Measurements from ENCODE around the gene STOML1. TPM values are rescaled to one million over a fixed set of nuclear protein-coding genes. Genes with fewer than 3 reads are reported as not detected.

STOML1 gene
- total RNA-seq, 1 donor from 2014 or later, result 10.6 TPM

GRCh38 chr15:73955326-73955725 lies 36.8 kb downstream of the STOML1 start:
- intact Hi-C loops (cut with micrococcal nuclease), result no loop called here
- ChIA-PET POLR2A (no interaction called here), CTCF (no interaction called here)
- ATAC-seq (ENCODE audit: low read depth) (no peak), DNase-seq (no peak)
- Mint-ChIP-seq H3K4me1 (peaks cover 20% of the 10 kb centered on the region), H3K9me3 (no peaks in the 10 kb centered on the region), H3K36me3 (ENCODE audit: low read depth) (no peaks in the 10 kb centered on the region), H3K4me3 (no peak overlapping the region), H3K27ac (no peak overlapping the region), H3K27me3 (peaks cover 2% of the 10 kb centered on the region)
- TF ChIP-seq, protein P1, sequence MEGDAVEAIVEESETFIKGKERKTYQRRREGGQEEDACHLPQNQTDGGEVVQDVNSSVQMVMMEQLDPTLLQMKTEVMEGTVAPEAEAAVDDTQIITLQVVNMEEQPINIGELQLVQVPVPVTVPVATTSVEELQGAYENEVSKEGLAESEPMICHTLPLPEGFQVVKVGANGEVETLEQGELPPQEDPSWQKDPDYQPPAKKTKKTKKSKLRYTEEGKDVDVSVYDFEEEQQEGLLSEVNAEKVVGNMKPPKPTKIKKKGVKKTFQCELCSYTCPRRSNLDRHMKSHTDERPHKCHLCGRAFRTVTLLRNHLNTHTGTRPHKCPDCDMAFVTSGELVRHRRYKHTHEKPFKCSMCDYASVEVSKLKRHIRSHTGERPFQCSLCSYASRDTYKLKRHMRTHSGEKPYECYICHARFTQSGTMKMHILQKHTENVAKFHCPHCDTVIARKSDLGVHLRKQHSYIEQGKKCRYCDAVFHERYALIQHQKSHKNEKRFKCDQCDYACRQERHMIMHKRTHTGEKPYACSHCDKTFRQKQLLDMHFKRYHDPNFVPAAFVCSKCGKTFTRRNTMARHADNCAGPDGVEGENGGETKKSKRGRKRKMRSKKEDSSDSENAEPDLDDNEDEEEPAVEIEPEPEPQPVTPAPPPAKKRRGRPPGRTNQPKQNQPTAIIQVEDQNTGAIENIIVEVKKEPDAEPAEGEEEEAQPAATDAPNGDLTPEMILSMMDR (IDR thresholded peaks at IDR 0.05), result no peak

GRCh38 chr15:73954188-73955145 lies 37.6 kb downstream of the STOML1 start:
- TF ChIP-seq, protein P1 (IDR thresholded peaks at IDR 0.05), result no peak
- Mint-ChIP-seq H3K9me3 (no peaks in the 10 kb centered on the region), H3K27ac (no peak overlapping the region), H3K4me3 (no peak overlapping the region), H3K27me3 (peaks cover 2% of the 10 kb centered on the region), H3K4me1 (peaks cover 16% of the 10 kb centered on the region), H3K36me3 (ENCODE audit: low read depth) (no peaks in the 10 kb centered on the region)
- intact Hi-C loops (cut with micrococcal nuclease), result no loop called here
- no peak for DNase-seq
- CTCF ChIA-PET, result no interaction called here
- ATAC-seq (ENCODE audit: low read depth), result no peak
- POLR2A ChIA-PET, result no interaction called here

GRCh38 chr15:73952913-73953750 lies 39.0 kb downstream of the STOML1 start:
- no peak for ATAC-seq (ENCODE audit: low read depth)
- ChIA-PET CTCF (no interaction called here), POLR2A (no interaction called here)
- intact Hi-C loops (cut with micrococcal nuclease), result no loop called here
- TF ChIP-seq, protein P1 (IDR thresholded peaks at IDR 0.05), result no peak
- H3K36me3 Mint-ChIP-seq (ENCODE audit: low read depth), result no peaks in the 10 kb centered on the region
- H3K4me1 Mint-ChIP-seq, result peaks cover 8% of the 10 kb centered on the region
- H3K27ac Mint-ChIP-seq, result no peak overlapping the region
- no peak for DNase-seq
- H3K27me3 Mint-ChIP-seq, result peaks cover 4% of the 10 kb centered on the region
- no peaks in the 10 kb centered on the region for H3K9me3 Mint-ChIP-seq
- no peak overlapping the region for H3K4me3 Mint-ChIP-seq

- H3K9me3 Mint-ChIP-seq, result no peaks in the 10 kb centered on the region
- ATAC-seq (ENCODE audit: low read depth), result no peak
- POLR2A ChIA-PET, result no interaction called here
- H3K4me3 Mint-ChIP-seq, result no peak overlapping the region
- DNase-seq, result no peak
- no peaks in the 10 kb centered on the region for H3K36me3 Mint-ChIP-seq (ENCODE audit: low read depth)
- no peak overlapping the region for H3K27ac Mint-ChIP-seq
- TF ChIP-seq, protein P1 (IDR thresholded peaks at IDR 0.05), result no peak
- CTCF ChIA-PET, result interaction anchor here (1.3 to 1.6 kb wide), 3 partner anchors 12 to 355 kb away, joined by 3 to 18 read pairs (median 3); no protein-coding TSS in a partner anchor
- intact Hi-C loops (cut with micrococcal nuclease), result no loop called here
- H3K27me3 Mint-ChIP-seq, result peaks cover 4% of the 10 kb centered on the region
- peaks cover 8% of the 10 kb centered on the region for H3K4me1 Mint-ChIP-seq
Observed at GRCh38 chr15:73952171-73952912, 39.8 kb downstream of the STOML1 start.
